ENCODE data around the gene B9D1. TPM values are rescaled to one million over a fixed set of nuclear protein-coding genes. Genes with fewer than 3 reads are reported as not detected.

The B9D1 gene
- total and polyA plus RNA-seq, 9 of the 15 experiments (the other 6 are each of a cell fraction or from before 2014, with no cell fraction given) = 8.9 to 28.0 (median 17.9) TPM

- H4K20me1 ChIP-seq (replicated peaks; ENCODE audit: control insufficient read depth, insufficient read depth, low read length) = no peaks in the 10 kb centered on the region
- H3K27me3 ChIP-seq (ENCODE audit: control insufficient read depth in 2 of 2, insufficient read depth in 2 of 2, low read length in 2 of 2) = no peaks in the 10 kb centered on the region
- in situ Hi-C loops (cut with MboI) (no loop called here), intact Hi-C loops (cut with micrococcal nuclease) (no loop called here)
- 41% methylated on average over 5 of the region's 13 CpGs for WGBS (ENCODE audit: insufficient coverage, low coverage, missing lambda C conversion rate)
- no peak overlapping the region for H2AFZ ChIP-seq (ENCODE audit: low read depth, low read length)
- ChIA-PET CTCF (ENCODE audit: low intra/inter-chr PET ratio) (no interaction called here), POLR2A (no interaction called here)
- BruUV-seq (replicated peaks) = no TSS peak
- no peak for FAIRE-seq
- DNase-seq (ENCODE audit: extremely low read depth in 1 of 4, low spot score in 3 of 4) = no peak
- H3K9me1 ChIP-seq (ENCODE audit: control insufficient read depth, insufficient read depth, low read length) = peaks cover 4% of the 10 kb centered on the region
- no peaks in the 10 kb centered on the region for H3K9me3 ChIP-seq (replicated peaks; ENCODE audit: control insufficient read depth, insufficient read depth, low read depth, low read length)
- H3K9ac ChIP-seq (ENCODE audit: insufficient read depth in 1 of 2, low read depth in 2 of 2, low read length in 2 of 2) = no peak overlapping the region; a peak in 1 of 4 replicates
- no peak overlapping the region for H3K27ac ChIP-seq (ENCODE audit: extremely low read depth, low read depth, low read length)
- ATAC-seq = no peak
- H3K4me3 ChIP-seq = no peak overlapping the region
- no peaks in the 10 kb centered on the region for H3K79me2 ChIP-seq (ENCODE audit: control insufficient read depth, insufficient read depth, low read length)
- H3K36me3 ChIP-seq (ENCODE audit: control insufficient read depth, insufficient read depth, low read length) = peaks cover 18% of the 10 kb centered on the region; the same call in 2 of the 3 replicates
- H3K4me1 ChIP-seq (replicated peaks in 1 of 2; ENCODE audit: control insufficient read depth in 2 of 2, insufficient read depth in 2 of 2, low read length in 2 of 2) = peaks cover 8 to 9% of the 10 kb centered on the region in 2 experiments; a peak in 4 of 5 replicates
- H3K4me2 ChIP-seq (ENCODE audit: insufficient read depth, low read length) = no peak overlapping the region
- no peak for TF ChIP-seq DEAF1 (CRISPR knock-in tag; IDR thresholded peaks at IDR 0.05)
- TF ChIP-seq NCOR1 (IDR thresholded peaks at IDR 0.05) = no peak
- no peak for TF ChIP-seq ZNF282 (CRISPR knock-in tag; IDR thresholded peaks at IDR 0.05)
- TF ChIP-seq CEBPG (CRISPR knock-in tag; IDR thresholded peaks at IDR 0.05) = no peak
- no peak for TF ChIP-seq CEBPG (tag; conservative IDR thresholded peaks at IDR 0.05 in 1 of 2, IDR thresholded peaks at IDR 0.05 in 1 of 2)
- no peak for TF ChIP-seq PTBP1 (IDR thresholded peaks at IDR 0.05; ENCODE audit: low read depth, low read length)
- TF ChIP-seq KLF16 (IDR thresholded peaks at IDR 0.05) = no peak
- no peak for TF ChIP-seq ZNF699 (CRISPR knock-in tag; IDR thresholded peaks at IDR 0.05; ENCODE audit: insufficient replicate concordance)
- TF ChIP-seq ZNF609 (CRISPR knock-in tag; IDR thresholded peaks at IDR 0.05; ENCODE audit: borderline replicate concordance) = no peak
- TF ChIP-seq RBM15 (IDR thresholded peaks at IDR 0.05; ENCODE audit: insufficient read depth, low read length) = no peak
- no peak for TF ChIP-seq NR2C2 (CRISPR knock-in tag; IDR thresholded peaks at IDR 0.05)
- TF ChIP-seq NR2C2 (tag; IDR thresholded peaks at IDR 0.05) = no peak
- no peak for TF ChIP-seq U2AF1 (optimal IDR thresholded peaks at IDR 0.05; ENCODE audit: low read depth, low read length)
- no peak for TF ChIP-seq ZNF551 (CRISPR knock-in tag; IDR thresholded peaks at IDR 0.05)
- TF ChIP-seq MED1 (CRISPR knock-in tag; IDR thresholded peaks at IDR 0.05; ENCODE audit: borderline replicate concordance) = no peak
- no peak for TF ChIP-seq MECOM (CRISPR knock-in tag; IDR thresholded peaks at IDR 0.05)
- no peak for TF ChIP-seq TSC22D4 (tag; IDR thresholded peaks at IDR 0.05)
- TF ChIP-seq TFAM (CRISPR knock-in tag; conservative IDR thresholded peaks at IDR 0.05) = no peak
These were observed 49.3 kb downstream of the B9D1 start for GRCh38 chr17:19313066-19313745.

Measured in K562 (cell line).